HG02885 (cell line): ENCODE measurements around the gene TMEM131.
A peak's percentile ranks its signal among the peaks of the same experiment; 100 is the strongest.

Experiments
- ATAC-seq: cut with Tn5 transposase; IDR thresholded peaks from one replicate; pipeline ENCODE4 v1.9.1; 2021; ENCODE audit warnings: mild to moderate bottlenecking; ENCODE audit not compliant: unreplicated experiment, poor library complexity

TMEM131 gene

DNA sequence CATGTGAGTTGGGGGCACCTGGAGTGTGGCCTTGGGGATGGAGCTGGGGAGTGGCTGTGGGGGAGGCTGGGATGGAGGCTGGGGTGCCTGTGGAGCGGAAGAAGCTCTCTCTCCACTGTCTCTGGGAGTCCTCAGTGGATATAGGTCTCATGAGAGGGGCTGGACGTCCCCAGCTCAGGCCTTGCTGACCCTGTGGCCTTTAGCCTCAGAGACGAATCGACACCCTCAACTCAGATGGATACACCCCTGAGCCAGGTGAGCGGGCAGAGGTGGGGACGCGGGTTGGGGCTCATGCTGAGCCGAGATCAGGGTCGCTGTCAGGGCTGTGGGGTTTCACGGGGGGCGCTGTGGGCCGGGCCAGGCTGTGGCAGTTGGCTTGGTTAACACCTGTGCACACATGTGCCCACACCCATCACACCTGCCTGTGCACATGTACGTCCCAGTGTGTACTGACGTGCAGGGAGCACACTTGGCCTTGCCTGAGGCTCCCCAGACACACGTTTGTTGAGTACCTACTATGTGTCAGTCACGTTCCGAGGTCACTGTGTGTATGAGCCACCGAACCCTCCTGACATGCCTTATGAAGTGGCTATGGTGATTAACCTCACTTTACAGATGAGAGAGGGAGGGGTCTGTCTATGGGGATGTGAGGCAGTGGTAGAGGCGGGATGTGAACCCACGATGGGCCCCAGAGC is 262.3 kb downstream of the TMEM131 start:
- ATAC-seq: no peak

GRCh38 chr2:97732436-97733340 is 263.1 kb downstream of the TMEM131 start:
- no peak for ATAC-seq

- ATAC-seq: no peak
Measured at GRCh38 chr2:97731274-97732020, 264.3 kb downstream of the TMEM131 start.

- ATAC-seq: no peak
Measured at GRCh38 chr2:97730245-97730644, 265.5 kb downstream of the TMEM131 start.

- no peak for ATAC-seq
Measured at GRCh38 chr2:97728091-97728731, 267.5 kb downstream of the TMEM131 start.

DNA sequence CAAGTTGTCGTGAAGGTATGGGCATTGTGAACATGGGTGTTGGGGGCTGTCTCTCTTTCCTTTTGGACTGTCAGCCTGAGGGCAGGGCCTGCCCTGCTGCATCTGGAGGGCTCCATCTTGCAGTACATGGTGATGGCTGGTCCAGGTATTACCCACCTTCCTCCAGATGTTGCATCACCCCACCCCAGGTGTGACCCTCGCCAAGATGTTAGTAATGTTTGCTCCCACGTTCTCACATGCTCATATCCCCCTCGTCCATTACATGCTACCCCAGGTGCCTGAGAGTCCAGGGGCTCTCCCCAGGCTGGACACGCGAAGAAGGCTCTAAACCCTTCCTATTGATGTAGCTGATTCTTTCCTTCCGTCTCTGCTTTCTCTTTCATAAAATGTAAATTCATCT is 268.5 kb downstream of the TMEM131 start:
- no peak for ATAC-seq

GRCh38 chr2:97726261-97727064 is 269.3 kb downstream of the TMEM131 start:
- ATAC-seq: no peak

DNA sequence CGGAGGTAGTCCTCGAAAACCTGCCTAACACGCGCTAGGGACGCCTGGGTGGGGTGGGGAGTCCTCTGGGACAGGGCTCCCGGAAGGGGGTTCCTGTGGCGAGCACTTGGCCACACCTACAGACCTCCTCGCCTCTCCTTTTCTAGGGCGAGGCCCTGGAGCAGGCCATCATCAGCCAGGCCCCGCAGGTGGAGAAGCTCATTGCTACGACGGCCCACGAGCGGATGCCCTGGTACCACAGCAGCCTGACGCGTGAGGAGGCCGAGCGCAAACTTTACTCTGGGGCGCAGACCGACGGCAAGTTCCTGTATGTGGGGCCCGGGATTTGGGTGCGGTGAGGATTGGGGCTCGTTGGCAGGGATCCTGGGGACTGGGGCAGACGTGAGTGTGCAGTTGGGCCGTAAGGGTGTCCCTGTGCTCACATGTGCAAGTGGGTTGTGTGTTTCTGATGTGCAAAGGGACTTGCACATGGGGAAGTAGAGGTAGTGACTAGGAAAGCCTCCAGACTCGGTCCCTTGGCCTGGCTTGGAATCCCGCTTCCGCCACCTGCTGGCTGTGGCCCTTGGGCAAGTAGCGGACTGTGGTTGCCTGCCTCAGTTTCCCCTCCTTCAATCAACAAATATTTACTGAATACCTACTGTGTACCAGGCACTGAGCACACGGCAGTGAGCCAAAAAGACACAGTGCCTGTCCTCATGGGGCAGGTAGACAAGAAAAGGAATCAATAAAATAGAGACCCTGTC is 270.6 kb downstream of the TMEM131 start:
- ATAC-seq: no peak

GRCh38 chr2:97724501-97724900 is 271.2 kb downstream of the TMEM131 start:
- no peak for ATAC-seq

DNA sequence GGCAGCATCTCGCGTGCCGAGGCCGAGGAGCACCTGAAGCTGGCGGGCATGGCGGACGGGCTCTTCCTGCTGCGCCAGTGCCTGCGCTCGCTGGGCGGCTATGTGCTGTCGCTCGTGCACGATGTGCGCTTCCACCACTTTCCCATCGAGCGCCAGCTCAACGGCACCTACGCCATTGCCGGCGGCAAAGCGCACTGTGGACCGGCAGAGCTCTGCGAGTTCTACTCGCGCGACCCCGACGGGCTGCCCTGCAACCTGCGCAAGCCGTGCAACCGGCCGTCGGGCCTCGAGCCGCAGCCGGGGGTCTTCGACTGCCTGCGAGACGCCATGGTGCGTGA is 271.7 kb downstream of the TMEM131 start:
- no peak for ATAC-seq

GRCh38 chr2:97723156-97724072 is 272.3 kb downstream of the TMEM131 start:
- ATAC-seq: no peak

GRCh38 chr2:97722227-97722626 is 273.5 kb downstream of the TMEM131 start:
- no peak for ATAC-seq

GRCh38 chr2:97720746-97721145 is 275.0 kb downstream of the TMEM131 start:
- no peak for ATAC-seq

DNA sequence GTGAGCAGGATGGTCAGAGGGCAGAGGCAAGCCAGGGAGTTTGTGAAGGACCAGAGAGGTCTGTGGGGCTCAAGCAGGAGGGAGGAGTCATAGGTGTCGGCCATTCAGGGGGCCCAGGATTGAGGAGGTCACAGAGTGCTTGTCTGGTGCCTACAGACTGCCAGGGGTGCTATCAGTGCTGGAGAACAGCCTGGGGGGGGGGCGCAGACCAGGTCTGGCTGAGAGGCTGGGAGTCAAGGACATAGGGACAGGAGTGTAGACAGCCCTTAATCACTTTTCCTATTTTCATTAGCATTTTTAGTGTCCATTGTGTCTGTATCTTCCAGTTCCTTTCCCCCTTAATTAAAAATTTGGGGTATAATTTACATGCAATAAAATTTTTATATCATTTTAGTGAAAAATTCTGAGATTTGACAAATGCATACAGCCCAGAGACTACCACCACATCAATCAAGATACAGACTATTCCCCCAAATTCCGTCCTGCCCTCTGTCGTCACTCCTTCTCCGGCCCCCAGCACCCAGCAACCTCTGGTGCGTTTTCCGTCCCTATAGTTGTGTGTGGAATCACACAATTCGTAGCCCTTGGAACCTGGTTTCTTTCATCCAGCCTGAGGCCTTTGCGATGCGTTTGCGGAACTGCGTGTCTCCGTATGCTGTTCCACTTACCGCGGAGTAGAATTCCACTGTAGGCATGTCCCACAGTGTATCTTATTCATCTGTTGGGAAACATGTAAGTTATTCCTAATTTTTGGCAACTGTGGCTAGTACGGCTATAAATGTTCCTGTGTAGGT is 276.2 kb downstream of the TMEM131 start:
- ATAC-seq: no peak

- ATAC-seq: peak; percentile 14
Measured at GRCh38 chr2:97718942-97719341, 276.8 kb downstream of the TMEM131 start.

DNA sequence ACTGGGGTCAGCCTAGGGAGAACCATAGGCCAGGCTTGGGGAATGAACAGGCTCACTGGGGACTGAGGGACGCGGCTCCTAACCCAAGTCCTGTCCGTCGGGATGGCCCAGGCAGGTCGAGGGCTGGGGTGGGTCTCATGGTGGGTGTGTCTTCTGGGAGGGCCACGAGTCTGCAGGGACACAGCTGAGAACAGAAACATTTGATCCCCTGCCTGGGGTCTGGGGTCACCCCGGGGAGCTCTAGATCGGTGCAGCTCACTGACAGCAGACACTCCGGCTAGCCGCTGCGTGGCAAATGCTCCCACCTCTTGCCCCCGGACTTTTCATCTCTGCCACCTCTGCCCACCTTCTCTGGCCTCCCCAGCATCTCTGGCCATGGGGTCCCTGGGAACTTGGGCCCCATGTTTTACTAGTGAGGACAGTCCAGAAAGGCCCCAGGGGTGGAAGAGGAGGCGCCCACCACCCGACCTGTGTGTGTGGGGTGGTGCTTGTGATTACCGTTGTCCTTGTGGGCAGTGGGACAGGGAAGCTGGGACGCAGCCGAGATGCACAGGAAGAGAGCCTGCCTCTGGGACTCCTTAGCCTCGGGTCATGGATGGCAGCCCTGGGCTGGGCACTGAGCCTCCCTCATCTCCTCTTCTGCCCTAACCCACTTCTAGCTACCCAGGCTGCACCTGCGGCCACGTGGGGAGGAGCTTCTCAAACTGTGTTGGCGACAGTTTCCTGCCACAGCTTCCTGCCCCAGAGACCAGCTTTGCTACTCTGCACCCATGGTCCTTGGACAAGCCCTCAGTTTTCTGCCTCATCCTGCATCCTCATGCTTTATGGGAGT is 277.5 kb downstream of the TMEM131 start:
- peak; percentile 83 for ATAC-seq
